Natural killer cell (primary cell): ENCODE measurements around the gene CMSS1. TPM values are rescaled to one million over a fixed set of nuclear protein-coding genes. Genes with fewer than 3 reads are reported as not detected.

Experiments used
- ATAC-seq, 3 donors: fragments of 150-1000 bp in 2 of 3; fragments of 200-7000 bp in 1 of 3; cut with Tn5 transposase; 1 replicate in 1 of 3; 2 replicates in 2 of 3; pipeline ENCODE4 v1.10.0; 2021; ENCODE audit warnings: mild to moderate bottlenecking in 2 of 3, moderate library complexity in 2 of 3
- DNase-seq, 2 donors: peaks; one replicate each; pipeline versions ENCODE4 v3.0.0 to v3.0.0-alpha.2; 2013 to 2021; ENCODE audit warnings: mixed read lengths in 1 of 2
- H3K27ac ChIP-seq: one replicate; pipeline ENCODE4 v1.5.1; 2013; ENCODE audit warnings: mild to moderate bottlenecking, low read length
- H3K27me3 ChIP-seq: one replicate; pipeline ENCODE4 v1.6.1; 2013; ENCODE audit warnings: low read length; ENCODE audit not compliant: control insufficient read depth, insufficient read depth
- H3K36me3 ChIP-seq: one replicate; pipeline ENCODE4 v1.6.1; 2013; ENCODE audit warnings: low read length; ENCODE audit not compliant: control insufficient read depth, insufficient read depth
- H3K4me1 ChIP-seq: one replicate; pipeline ENCODE4 v1.6.1; 2013; ENCODE audit warnings: low read length; ENCODE audit not compliant: control insufficient read depth, insufficient read depth
- H3K4me3 ChIP-seq: one replicate; pipeline ENCODE4 v1.5.1; 2013; ENCODE audit warnings: low read length
- H3K9me3 ChIP-seq: one replicate; pipeline ENCODE4 v1.6.1; 2013; ENCODE audit warnings: low read length; ENCODE audit not compliant: control insufficient read depth, insufficient read depth
- H3K27ac Mint-ChIP-seq, 2 donors: one replicate each; pipeline ENCODE4 v1.8.0; 2022; ENCODE audit warnings: mild to moderate bottlenecking in 2 of 2, mixed read lengths in 2 of 2, moderate library complexity in 1 of 2
- H3K27me3 Mint-ChIP-seq, 2 donors: one replicate each; pipeline ENCODE4 v1.8.0; 2022; ENCODE audit warnings: low read depth in 2 of 2, mixed read lengths in 2 of 2
- H3K36me3 Mint-ChIP-seq: one replicate; pipeline ENCODE4 v1.8.0; 2022; ENCODE audit warnings: mixed read lengths
- H3K4me1 Mint-ChIP-seq, 2 donors: one replicate each; pipeline ENCODE4 v1.8.0; 2022; ENCODE audit warnings: mixed read lengths in 2 of 2
- H3K4me3 Mint-ChIP-seq: one replicate; pipeline ENCODE4 v1.8.0; 2022; ENCODE audit warnings: mild to moderate bottlenecking, moderate library complexity, mixed read lengths
- H3K9me3 Mint-ChIP-seq, 2 donors: one replicate each; pipeline ENCODE4 v1.8.0; 2022; ENCODE audit warnings: mixed read lengths in 2 of 2
- WGBS: methylation state at CpG from one replicate; pipeline ENCODE4 v1.1.7; 2013; ENCODE audit warnings: missing lambda C conversion rate; ENCODE audit not compliant: insufficient coverage; 5-methylcytosine and 5-hydroxymethylcytosine counted together
- intact Hi-C: fragments of 100-400 bp; cut with micrococcal nuclease; formaldehyde crosslinking; loops from one replicate; pipeline ENCODE4 v1.14.2; 2022
- total RNA-seq, 4 donors: library from RNA; stranded (reverse); fragments of 120-200 nt in 1 of 4; gene quantifications; one replicate each; pipeline versions ENCODE4 v1.2.3 to v1.2.4, GENCODE V29; 2013 to 2022
- TF ChIP-seq, protein P1 (sequence below): fragments of 200-600 bp; IDR thresholded peaks from one replicate; pipeline ENCODE4 v1.8.0; 2022; ENCODE audit warnings: antibody characterized with exemption

The CMSS1 gene
- total RNA-seq, 3 donors from 2014 or later (not counting 1 experiment from before 2014, with no cell fraction given), result 7.8 to 12.7 (median 9.2) TPM

DNA sequence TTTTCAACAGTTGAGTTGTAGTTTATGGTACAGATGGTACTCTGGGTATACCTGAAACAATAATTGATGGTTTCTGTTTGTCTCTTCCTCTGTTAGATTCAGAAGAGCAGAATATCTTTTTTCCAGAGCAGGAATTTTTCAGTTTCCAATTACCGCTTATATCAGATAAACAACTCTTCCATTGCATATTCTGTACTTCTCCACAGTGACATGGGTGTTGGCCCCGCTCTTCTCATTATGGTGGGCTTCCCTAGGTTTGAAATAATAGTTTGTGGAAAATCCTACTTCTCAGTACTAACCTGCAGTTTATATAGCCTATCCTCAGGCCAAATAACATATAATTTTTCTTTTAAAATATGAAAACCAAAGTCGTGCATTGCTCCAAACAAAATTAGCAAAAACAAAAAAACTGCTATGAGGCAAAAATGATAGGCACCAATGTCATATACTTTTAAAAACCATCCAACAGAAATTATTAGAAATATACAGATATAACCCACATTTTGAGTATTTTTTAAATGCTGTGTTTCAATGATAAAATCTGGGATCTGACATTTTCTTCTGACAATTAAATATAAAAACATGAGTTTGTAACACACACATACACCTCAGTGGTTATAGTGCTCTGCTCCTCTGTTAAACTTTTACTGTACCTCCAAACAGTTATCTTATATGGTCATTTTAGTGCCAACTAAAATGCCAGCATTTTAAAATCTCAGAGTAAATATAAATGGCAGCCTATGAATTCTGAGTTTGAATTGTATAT, 56.8 kb downstream of the CMSS1 start:
- H3K27ac Mint-ChIP-seq, result no peak overlapping the region
- TF ChIP-seq, protein P1, sequence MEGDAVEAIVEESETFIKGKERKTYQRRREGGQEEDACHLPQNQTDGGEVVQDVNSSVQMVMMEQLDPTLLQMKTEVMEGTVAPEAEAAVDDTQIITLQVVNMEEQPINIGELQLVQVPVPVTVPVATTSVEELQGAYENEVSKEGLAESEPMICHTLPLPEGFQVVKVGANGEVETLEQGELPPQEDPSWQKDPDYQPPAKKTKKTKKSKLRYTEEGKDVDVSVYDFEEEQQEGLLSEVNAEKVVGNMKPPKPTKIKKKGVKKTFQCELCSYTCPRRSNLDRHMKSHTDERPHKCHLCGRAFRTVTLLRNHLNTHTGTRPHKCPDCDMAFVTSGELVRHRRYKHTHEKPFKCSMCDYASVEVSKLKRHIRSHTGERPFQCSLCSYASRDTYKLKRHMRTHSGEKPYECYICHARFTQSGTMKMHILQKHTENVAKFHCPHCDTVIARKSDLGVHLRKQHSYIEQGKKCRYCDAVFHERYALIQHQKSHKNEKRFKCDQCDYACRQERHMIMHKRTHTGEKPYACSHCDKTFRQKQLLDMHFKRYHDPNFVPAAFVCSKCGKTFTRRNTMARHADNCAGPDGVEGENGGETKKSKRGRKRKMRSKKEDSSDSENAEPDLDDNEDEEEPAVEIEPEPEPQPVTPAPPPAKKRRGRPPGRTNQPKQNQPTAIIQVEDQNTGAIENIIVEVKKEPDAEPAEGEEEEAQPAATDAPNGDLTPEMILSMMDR, result no peak
- Histone ChIP-seq H3K27me3 (peaks cover 22% of the 10 kb centered on the region), H3K9me3 (no peaks in the 10 kb centered on the region), H3K4me1 (peaks cover 5% of the 10 kb centered on the region), H3K4me3 (no peak overlapping the region), H3K27ac (no peak overlapping the region), H3K36me3 (no peaks in the 10 kb centered on the region)
- ATAC-seq (no peak), DNase-seq (no peak)
- 100% methylated on average over 2 of the region's 3 CpGs for WGBS
- no peak overlapping the region for H3K4me3 Mint-ChIP-seq
- intact Hi-C loops, result no loop called here
- H3K4me1 Mint-ChIP-seq, result peaks cover 12 to 17% of the 10 kb centered on the region in 2 donors
- H3K9me3 Mint-ChIP-seq, result no peaks in the 10 kb centered on the region
- H3K36me3 Mint-ChIP-seq, result no peaks in the 10 kb centered on the region
- peaks cover 0 to 18% of the 10 kb centered on the region in 2 donors for H3K27me3 Mint-ChIP-seq

DNA sequence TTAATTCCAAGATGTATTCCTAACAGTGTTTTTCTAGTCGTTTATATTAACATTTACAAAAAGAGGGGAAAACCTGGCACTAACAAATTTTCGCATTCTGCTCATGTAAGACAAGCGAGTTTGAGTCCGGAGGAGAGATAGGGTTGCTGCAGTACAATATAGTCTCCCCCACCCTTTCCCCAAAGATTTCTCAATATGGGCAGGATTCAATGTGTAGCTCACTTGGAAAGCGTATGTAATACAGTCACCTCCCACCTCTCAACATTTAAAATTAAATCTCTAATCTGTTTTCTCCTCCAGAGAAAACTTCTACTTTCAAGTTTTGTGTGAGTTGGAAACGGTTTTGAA, 57.9 kb downstream of the CMSS1 start:
- H3K36me3 Mint-ChIP-seq, result no peaks in the 10 kb centered on the region
- Histone ChIP-seq H3K9me3 (no peaks in the 10 kb centered on the region), H3K27me3 (peaks cover 22% of the 10 kb centered on the region), H3K4me3 (peak overlapping the region; percentile 51), H3K4me1 (peaks cover 5% of the 10 kb centered on the region), H3K27ac (no peak overlapping the region), H3K36me3 (no peaks in the 10 kb centered on the region)
- H3K4me3 Mint-ChIP-seq, result peak overlapping the region; percentile 84
- intact Hi-C loops, result no loop called here
- TF ChIP-seq, protein P1, result no peak
- 3% methylated on average over 5 of the region's 6 CpGs for WGBS
- no peaks in the 10 kb centered on the region for H3K9me3 Mint-ChIP-seq
- peaks cover 12 to 17% of the 10 kb centered on the region in 2 donors for H3K4me1 Mint-ChIP-seq
- peaks cover 0 to 18% of the 10 kb centered on the region in 2 donors for H3K27me3 Mint-ChIP-seq
- peak overlapping the region in 1 of 2 donors; percentile 75 for H3K27ac Mint-ChIP-seq
- DNase-seq (no peak), ATAC-seq (peak in 1 of 3 donors; percentile 27)

DNA sequence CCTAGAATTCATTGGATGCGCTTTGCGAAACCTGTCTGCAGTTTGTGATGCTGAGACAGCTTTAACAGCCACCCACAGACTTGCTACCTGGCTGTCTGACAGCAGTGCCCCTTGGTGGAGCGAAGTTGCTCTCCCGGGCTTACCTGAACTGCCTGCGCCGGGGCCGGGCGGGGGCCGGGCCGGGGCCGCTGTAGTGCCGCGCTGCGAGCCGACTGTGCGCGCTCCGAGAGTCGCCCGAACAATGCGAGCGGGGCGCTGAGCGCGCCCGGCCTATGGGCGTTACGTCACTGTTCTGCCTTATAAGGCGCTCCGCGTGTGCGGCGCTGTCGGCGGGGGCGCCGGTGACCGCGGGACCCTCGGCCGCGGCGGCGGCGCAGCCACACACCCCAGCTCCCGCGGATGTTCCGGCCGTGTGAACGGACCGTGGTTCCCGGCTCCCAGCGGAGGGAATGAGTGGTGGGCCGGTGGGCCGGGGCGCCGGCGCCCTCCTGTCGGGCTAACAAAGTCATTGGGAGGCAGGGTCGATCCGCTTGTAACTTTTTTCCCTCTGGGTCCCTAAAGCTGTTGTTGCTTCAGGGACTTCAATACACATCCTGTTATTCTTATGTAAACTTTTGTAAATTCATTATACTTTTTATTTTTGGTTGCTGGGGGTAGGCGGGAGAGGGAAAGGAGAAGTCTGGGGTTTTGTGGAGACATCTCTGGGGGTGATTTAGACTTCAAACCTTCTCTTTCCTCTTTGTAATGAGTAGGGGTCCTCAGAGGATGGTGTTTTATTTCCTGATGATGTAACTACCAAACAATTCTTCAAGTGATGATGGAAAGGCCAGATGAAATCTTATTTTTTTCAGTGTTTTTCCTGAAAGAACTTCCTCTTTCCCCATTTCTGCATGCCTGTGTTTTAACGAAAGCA, 58.5 kb downstream of the CMSS1 start:
- H3K27ac Mint-ChIP-seq, result peak overlapping the region; percentile 73 to 75
- peak overlapping the region; percentile 51 for H3K4me3 ChIP-seq
- peak overlapping the region; percentile 49 for H3K27ac ChIP-seq
- peaks cover 5% of the 10 kb centered on the region for H3K4me1 ChIP-seq
- intact Hi-C loops, result no loop called here
- H3K4me1 Mint-ChIP-seq, result peaks cover 12 to 17% of the 10 kb centered on the region in 2 donors
- WGBS, result under 1% methylated on average over 61 of the region's 63 CpGs
- peaks cover 22% of the 10 kb centered on the region for H3K27me3 ChIP-seq
- H3K36me3 Mint-ChIP-seq, result no peaks in the 10 kb centered on the region
- H3K9me3 ChIP-seq, result no peaks in the 10 kb centered on the region
- peak; percentile 60 to 81 for DNase-seq
- H3K4me3 Mint-ChIP-seq, result peak overlapping the region; percentile 84
- peak; percentile 94 to 98 (median 97) for ATAC-seq
- TF ChIP-seq, protein P1, result no peak
- H3K9me3 Mint-ChIP-seq, result no peaks in the 10 kb centered on the region
- H3K27me3 Mint-ChIP-seq, result peaks cover 0 to 18% of the 10 kb centered on the region in 2 donors
- H3K36me3 ChIP-seq, result no peaks in the 10 kb centered on the region
